ENCODE data around the gene PCSK7. TPM values are rescaled to one million over a fixed set of nuclear protein-coding genes. Genes with fewer than 3 reads are reported as not detected.

Gene PCSK7
- total and polyA plus RNA-seq, 2 of the 8 experiments (the other 6 are each of a cell fraction or from before 2014, with no cell fraction given): 23.4 to 38.5 TPM

DNA sequence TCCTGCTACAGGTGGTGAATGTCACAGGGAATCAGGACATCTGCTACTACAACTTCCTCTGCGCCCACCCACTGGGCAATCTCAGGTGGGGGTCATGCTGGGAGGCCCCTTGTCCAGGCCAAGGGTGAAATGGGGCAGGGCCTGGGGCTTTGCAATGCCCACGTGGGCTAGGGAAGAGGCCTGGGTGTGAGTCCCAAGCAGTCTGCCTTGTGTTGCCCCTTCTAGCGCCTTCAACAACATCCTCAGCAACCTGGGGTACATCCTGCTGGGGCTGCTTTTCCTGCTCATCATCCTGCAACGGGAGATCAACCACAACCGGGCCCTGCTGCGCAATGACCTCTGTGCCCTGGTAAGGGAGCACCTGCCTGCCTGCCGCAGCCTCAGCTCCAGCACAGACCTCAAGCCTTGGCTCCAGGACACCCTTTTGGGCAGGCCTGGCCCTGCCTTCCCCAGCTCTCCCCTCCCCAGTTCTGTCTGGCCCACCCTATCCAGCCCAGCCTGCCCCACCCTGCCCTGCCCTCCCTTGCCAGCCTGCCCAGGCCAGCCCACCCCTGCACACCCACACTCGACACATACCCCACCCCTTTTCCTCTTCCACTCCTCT, 41.8 kb downstream of the PCSK7 start (continued):
- TF ChIP-seq, protein P1, sequence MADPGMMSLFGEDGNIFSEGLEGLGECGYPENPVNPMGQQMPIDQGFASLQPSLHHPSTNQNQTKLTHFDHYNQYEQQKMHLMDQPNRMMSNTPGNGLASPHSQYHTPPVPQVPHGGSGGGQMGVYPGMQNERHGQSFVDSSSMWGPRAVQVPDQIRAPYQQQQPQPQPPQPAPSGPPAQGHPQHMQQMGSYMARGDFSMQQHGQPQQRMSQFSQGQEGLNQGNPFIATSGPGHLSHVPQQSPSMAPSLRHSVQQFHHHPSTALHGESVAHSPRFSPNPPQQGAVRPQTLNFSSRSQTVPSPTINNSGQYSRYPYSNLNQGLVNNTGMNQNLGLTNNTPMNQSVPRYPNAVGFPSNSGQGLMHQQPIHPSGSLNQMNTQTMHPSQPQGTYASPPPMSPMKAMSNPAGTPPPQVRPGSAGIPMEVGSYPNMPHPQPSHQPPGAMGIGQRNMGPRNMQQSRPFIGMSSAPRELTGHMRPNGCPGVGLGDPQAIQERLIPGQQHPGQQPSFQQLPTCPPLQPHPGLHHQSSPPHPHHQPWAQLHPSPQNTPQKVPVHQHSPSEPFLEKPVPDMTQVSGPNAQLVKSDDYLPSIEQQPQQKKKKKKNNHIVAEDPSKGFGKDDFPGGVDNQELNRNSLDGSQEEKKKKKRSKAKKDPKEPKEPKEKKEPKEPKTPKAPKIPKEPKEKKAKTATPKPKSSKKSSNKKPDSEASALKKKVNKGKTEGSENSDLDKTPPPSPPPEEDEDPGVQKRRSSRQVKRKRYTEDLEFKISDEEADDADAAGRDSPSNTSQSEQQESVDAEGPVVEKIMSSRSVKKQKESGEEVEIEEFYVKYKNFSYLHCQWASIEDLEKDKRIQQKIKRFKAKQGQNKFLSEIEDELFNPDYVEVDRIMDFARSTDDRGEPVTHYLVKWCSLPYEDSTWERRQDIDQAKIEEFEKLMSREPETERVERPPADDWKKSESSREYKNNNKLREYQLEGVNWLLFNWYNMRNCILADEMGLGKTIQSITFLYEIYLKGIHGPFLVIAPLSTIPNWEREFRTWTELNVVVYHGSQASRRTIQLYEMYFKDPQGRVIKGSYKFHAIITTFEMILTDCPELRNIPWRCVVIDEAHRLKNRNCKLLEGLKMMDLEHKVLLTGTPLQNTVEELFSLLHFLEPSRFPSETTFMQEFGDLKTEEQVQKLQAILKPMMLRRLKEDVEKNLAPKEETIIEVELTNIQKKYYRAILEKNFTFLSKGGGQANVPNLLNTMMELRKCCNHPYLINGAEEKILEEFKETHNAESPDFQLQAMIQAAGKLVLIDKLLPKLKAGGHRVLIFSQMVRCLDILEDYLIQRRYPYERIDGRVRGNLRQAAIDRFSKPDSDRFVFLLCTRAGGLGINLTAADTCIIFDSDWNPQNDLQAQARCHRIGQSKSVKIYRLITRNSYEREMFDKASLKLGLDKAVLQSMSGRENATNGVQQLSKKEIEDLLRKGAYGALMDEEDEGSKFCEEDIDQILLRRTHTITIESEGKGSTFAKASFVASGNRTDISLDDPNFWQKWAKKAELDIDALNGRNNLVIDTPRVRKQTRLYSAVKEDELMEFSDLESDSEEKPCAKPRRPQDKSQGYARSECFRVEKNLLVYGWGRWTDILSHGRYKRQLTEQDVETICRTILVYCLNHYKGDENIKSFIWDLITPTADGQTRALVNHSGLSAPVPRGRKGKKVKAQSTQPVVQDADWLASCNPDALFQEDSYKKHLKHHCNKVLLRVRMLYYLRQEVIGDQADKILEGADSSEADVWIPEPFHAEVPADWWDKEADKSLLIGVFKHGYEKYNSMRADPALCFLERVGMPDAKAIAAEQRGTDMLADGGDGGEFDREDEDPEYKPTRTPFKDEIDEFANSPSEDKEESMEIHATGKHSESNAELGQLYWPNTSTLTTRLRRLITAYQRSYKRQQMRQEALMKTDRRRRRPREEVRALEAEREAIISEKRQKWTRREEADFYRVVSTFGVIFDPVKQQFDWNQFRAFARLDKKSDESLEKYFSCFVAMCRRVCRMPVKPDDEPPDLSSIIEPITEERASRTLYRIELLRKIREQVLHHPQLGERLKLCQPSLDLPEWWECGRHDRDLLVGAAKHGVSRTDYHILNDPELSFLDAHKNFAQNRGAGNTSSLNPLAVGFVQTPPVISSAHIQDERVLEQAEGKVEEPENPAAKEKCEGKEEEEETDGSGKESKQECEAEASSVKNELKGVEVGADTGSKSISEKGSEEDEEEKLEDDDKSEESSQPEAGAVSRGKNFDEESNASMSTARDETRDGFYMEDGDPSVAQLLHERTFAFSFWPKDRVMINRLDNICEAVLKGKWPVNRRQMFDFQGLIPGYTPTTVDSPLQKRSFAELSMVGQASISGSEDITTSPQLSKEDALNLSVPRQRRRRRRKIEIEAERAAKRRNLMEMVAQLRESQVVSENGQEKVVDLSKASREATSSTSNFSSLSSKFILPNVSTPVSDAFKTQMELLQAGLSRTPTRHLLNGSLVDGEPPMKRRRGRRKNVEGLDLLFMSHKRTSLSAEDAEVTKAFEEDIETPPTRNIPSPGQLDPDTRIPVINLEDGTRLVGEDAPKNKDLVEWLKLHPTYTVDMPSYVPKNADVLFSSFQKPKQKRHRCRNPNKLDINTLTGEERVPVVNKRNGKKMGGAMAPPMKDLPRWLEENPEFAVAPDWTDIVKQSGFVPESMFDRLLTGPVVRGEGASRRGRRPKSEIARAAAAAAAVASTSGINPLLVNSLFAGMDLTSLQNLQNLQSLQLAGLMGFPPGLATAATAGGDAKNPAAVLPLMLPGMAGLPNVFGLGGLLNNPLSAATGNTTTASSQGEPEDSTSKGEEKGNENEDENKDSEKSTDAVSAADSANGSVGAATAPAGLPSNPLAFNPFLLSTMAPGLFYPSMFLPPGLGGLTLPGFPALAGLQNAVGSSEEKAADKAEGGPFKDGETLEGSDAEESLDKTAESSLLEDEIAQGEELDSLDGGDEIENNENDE (IDR thresholded peaks at IDR 0.05; ENCODE audit: insufficient replicate concordance, low read length): no peak
- TF ChIP-seq EP300 (IDR thresholded peaks at IDR 0.05; ENCODE audit: borderline replicate concordance in 1 of 2, low read depth in 2 of 2, low read length in 2 of 2) (no peak), TCF12 (IDR thresholded peaks at IDR 0.05; ENCODE audit: low read depth, low read length) (no peak), EGR1 (IDR thresholded peaks at IDR 0.05; ENCODE audit: borderline replicate concordance, low read depth, low read length) (no peak), CEBPB (IDR thresholded peaks at IDR 0.05; ENCODE audit: low read depth, low read length) (no peak), CBX5 (IDR thresholded peaks at IDR 0.05; ENCODE audit: low read depth, low read length) (no peak), PHF8 (conservative IDR thresholded peaks at IDR 0.05; ENCODE audit: low read depth, low read length) (no peak)
- TF ChIP-seq, protein P2, sequence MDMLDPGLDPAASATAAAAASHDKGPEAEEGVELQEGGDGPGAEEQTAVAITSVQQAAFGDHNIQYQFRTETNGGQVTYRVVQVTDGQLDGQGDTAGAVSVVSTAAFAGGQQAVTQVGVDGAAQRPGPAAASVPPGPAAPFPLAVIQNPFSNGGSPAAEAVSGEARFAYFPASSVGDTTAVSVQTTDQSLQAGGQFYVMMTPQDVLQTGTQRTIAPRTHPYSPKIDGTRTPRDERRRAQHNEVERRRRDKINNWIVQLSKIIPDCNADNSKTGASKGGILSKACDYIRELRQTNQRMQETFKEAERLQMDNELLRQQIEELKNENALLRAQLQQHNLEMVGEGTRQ (IDR thresholded peaks at IDR 0.05; ENCODE audit: low read length): no peak

Data from H1 (cell line).